DMS53 treated with DMSO at 0.1 percent for 48 hours (cell line): ENCODE data around the gene SH2B3.
A peak's percentile ranks its signal among the peaks of the same experiment; 100 is the strongest.
"Not testable (repeated sequence)": the region's sequence is repeated elsewhere in the genome, so short reads cannot be mapped to it uniquely, and the experiment has no call there.

Experiments used
- DNase-seq: peaks from one replicate; lab custom pipeline; 2025; ENCODE audit not compliant: unreplicated experiment; lab: John Stamatoyannopoulos, UW

The SH2B3 gene

DNA sequence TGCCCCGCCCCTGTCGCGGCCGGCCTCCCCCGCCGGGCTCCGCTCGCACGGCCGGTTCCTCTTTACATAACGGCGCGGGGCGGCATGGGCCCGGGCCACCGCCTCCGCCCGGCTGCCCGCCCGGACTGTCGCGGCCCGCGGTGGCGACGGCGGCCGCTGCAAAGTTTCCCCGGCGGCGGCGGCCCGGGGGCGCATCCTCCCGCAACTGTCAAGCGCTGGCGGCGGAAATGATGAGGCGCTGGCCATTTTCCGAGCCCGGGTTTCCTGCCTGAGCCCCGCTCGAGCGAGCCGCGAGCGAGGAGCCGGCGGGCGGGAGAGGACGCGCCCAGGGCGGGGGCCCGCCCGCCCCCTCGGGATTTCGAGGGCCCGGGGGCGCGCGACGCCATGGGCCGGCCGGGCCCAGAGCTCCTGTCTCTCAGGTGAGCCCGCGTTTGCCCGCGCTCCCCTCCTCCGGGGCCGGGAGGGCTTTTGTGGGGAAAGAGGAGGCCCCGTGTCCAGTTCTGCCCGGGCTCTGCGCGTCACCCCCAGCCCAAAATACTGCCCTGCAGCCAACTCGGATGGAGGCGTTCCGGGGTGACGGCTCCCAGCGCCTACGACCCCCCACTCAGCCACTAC, at the start of gene SH2B3:
TSS of gene SH2B3 (plus strand) at position 65 of the 615 bp plus-strand sequence. CDS start 12,223 bp downstream, outside the sequence.
- peak; percentile 64 for DNase-seq

DNA sequence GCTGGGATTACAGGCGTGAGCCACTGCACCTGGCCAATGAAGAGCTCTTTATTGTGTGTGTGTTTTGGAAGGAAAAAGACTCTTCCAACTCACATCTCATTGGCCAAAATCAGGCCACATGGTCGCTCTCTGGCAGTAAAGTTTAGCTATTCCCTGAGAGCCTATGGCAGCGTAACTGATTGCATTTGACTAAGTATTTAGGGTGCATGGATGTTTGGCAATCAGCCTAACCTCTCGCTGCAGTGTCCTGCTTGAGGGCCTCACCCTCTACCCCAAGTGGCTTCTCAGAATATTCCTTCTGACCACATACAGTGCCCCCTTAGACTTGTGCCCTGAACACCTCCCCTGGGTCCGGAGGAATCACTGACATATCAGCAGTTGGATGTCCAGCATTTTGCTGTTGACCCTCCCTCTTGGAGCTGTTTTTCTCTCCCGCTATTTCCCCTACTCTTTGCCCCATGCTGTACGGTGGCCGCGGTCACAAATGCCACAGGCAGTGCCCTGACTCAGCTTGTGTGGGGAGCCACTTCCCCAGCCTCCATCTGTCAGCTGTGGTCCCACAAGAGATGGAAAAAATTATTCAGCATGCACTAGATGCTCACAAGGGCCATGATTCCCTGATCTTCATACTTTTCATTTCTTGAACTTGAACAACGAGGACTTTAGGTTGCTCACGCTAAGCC, 46.4 kb upstream of the SH2B3 start:
- no peak for DNase-seq

DNA sequence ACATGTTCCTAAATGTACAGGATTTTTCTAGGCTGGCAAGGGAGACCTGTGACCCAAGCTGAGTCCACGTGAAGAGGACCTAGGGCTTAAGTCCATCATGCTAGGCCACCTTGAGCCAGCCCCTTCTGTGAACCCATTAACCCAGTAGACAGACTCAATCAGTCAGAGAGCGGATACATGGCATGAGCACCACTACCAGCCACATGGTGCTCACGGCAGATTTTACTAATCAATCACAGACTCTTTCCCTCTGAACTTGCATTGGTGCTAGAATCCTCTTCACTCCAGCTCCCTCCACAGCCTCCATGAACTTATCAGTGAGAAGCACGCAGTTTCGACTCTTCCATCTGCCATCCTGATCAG, 45.8 kb upstream of the SH2B3 start:
- DNase-seq = no peak

DNA sequence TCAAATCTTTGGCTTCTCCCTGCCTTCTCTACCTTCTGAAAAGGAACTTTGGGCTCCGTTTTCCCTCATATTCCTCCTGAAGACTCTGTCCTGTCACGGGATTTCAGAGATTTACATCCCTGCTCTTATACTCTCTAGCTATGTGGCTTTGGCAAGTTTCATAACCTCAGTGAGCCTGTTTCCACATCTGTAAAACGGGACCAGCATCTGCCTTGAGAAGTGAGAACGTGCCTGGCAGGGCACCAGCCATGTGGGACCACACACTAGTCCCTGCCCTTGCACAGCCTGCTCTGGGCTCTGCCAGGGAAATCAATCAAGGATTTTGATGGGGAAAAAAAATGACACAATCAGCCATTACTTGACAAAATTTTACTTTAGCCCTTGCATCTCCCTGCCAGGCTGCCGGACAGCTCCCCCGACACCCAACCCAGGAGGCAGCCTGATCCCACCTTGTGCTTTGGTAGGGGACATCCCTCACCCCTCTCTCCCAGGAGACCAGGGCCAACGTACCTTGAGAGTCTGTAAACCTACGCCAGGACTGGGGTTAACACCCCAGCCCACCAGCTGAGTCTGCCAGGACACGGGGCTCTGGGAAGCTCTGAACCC, 45.3 kb upstream of the SH2B3 start:
- DNase-seq = no peak

DNA sequence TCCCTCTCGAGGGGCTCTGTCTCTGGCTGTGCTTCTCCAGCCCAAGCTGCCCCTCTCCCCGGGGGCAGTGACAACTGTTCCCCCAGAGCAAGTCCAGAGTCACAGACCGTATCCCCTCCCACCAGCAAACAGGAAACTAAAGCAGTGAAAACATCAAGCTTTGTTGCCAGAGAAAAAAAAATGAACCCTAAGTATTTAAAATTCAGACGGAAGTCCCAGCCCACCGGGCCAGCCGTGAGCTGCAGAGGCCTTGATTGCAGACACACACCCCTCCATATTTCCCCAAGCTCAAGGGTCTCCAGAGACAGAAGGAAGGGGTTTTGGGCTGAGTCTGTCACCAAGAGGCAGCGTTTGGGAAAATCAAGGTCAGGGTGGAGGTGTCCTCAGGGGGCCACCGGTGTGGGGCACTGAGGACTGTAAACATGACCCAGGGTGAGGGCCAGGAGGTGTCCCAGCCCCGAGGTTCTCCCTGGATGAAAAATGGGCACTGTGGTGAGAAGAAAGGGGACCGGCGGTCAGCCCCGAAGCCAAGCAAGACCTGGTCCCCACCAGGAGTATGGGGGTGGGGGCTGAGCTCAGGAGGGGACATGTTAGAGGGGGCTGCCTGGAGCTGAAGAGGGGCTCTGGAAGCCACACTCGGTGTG, 44.5 kb upstream of the SH2B3 start:
- no peak for DNase-seq

DNA sequence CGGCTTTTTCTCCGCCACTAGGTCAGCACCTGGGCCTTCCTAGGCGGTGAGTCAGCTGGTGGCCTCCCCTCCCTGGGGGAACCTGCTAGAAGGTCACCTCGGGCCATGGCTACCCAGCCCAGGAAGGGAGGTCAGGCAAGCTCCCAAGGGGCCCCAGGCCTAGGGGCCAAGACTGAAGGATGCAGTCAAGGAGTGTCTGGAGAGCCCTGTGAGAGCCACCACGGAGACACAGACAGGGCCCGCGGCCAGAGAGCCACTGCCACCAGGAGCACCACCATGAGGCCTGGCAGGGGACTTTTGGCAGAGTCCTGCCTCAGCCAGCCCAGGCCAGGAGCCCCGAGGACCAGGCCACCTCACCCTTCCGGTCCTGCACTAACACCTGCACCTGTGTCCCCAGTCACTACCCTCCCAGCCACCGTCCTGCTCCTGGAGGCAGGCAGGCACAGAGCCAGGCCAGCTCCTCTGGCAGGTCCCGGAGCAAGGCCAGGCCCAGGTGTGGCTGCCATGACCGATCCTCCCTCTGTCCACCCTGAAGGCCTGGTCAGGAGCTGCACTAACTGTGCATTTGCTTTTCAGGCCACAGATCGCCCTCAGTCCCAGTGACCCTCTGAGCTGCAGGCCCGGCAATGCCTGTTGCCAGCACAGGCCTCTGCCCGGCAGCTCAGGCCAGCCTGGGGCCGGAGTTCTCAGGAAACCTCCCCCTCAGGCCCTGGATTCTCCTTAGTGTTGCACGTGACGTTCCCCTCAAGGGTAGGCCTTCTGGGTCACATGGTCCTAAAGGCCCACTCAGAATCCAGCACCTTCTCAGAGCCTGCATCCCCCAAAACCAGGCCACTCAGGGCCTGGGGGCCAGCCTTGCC, 43.8 kb upstream of the SH2B3 start:
- no peak for DNase-seq

DNA sequence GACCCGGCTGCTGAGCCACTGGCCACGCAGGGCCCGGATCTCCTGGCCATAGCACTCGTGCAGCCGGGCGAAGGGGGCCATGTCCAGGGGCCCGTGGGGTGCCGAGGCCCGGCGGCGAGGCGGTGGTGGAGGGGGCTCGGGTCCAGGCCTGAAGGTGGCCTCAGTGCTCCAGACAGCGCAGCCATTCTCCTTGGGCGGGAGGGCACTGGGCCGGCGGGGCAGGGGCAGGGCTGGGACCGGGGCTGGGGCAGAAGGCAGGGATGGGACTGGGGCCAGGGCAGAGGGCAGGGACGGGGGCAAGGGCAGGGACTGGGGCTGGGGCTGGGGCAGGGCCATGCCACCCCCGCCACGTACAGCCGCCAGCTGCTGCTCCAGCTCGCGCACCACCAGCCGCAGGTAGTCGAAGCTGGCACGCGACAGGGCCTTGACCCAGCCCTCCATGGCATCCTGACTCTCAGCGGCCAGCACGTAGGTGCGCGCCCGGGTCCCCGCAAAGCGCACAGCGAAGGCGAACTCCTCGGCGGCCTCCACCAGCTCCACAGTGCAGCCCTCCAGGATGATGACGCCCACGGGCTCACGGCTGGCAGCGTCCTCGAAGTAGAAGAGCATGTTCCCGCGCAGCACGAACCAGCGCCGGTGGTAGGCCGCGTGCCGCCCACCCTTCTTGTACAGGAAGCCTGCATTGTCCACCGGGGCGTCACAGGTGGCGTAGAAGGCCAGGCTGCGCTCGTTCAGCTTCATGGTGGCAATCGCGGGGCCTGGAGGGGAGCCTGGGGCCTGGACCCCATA, 42.8 kb upstream of the SH2B3 start:
- DNase-seq = no peak

DNA sequence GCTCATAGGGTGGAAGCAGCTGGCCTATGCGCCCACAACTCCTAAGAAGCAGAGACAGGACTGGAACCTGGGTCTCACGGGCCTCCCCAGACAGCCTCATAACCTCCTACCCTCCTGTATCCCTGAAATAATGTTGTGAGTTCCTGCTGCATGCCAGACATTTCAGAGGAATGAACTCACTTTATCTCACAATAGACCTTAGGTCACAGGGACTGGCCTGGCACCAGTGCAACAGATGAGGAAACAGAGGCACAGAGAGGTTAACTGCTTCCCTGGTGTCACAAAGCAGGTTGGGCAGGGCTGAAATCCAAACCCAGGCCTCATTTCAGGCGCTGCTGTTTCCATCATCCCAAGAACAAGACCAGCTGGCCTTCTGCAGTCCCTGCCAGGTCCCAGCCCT, 42.1 kb upstream of the SH2B3 start:
- no peak for DNase-seq

DNA sequence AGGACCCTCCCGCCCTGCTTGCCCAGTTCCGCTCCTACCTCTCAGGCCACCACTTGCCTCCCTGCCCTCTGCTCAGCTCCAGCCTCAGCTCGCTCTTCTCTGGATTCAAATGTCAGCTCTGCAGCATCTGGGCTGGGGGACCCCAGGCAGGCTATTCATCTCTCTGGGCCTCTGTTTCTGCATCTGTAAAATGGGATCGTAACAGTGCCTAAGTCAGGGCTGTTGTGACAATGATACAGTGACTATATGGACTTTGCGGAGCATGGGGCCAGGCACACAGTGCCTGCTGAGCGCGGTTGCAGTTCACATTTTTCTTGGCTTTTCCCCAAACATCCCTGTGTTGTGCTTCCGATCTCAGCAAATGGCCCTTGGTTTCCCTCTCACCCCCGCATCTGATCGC, 39.6 kb upstream of the SH2B3 start:
- no peak for DNase-seq

DNA sequence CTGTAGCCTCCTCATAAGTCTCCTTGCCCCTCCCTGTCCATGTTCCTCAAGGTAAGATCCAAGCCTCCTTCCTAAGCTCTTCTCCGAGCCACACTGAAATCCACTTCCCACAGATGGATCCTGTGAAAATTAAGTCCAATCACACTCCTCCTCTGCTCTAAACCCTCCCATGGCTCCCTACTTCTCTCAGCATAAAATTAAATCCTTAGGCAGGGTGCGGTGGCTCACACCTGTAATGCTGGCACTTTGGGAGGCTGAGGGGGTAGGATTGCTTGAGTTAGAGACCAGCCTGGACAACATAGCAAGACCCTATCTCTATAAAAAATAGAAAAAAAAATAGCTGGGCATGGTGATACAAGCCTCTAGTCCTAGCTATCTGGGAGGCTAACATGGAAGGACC, 39.1 kb upstream of the SH2B3 start:
- no peak for DNase-seq

DNA sequence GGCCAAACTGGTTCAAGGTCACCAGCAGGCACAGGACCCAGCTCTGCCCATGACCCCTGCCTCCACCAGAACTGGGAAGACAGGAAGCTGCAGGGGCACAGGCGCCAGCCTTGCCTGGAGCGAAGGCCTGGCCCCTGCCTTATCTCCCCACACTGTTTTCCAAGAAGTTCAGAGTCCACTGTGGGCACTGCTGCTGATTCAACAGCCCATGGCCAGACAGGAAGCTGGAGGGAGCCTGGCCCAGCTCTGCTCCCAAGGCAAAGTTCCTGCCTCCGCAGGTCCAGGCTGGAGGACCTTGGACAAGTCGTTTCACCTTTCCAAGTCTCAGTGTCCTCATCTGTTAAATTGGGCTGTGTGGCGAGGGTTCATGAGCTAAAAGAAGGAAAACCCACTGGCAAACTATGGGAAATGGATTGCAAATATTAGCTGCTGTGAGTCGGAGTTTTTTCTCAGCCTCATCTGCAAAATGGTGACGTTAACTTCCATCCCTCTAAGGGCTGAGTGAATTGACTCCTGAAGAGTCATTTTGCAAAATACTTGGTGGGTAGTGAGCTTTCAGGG, 38.0 kb upstream of the SH2B3 start:
- DNase-seq = no peak

DNA sequence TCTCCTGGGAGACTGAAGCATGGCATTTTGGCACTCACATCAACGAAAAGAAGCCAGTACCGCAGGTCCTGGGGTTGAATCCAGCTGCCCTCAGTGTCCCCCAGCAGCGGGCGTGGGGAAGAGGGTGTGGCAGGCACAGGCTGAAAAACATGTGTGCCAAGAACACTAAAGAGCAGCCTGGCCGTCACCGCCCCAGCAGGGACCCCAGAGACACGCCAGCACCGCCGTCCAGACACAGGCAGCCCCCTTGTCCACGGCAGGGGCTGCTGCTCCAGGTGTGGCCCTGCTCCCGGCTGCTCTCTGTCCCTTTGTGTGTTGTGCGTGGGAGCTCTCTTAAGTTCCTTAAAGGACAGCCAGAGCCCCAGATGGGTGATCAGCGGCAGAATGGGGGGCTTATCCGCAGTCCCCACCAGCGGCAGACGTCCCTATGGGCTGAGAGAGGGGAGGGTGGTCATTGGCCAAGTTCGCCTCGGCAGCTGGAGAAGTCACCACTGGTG, 37.4 kb upstream of the SH2B3 start:
- DNase-seq = no peak

DNA sequence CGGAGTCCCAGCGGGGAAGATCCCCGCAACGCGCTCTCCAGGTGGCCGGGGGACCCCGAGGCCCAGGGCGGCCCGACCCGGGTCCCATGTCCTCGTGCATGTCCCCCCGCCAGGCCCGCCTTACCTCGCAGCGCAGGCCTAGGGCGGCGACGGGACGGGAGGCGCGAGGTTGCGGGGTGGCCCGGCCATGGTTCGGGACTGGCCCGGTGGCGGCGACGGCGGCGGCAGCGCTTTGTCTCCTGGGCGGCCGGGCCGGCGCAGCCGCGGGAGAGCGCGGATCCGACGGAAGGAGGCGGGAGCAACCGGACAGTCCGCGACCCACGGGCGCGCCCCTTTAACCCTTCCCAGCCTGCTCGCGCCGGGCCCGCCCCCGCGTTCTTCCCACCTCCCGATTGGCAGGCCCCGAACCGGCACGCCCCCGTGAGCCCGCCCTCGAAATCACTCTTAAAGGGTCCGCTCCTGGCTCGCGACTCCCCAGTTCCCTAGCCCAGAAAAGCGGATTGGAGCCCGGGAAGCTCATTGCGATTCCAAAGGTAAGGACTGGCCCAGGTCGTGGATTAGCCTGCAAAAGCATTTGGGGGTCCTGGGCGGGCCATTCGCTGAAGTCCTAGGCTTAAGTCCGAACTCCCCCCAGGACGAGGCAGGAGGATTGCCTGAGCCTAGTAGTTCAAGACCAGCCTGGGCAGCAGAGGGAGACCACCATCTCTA, 36.8 kb upstream of the SH2B3 start, which contains the start of gene PHETA1:
TSS of gene PHETA1 (minus strand) at position 308 of the 708 bp plus-strand sequence. CDS start 5,668 bp downstream, outside the sequence.
- peak; percentile 27 for DNase-seq

DNA sequence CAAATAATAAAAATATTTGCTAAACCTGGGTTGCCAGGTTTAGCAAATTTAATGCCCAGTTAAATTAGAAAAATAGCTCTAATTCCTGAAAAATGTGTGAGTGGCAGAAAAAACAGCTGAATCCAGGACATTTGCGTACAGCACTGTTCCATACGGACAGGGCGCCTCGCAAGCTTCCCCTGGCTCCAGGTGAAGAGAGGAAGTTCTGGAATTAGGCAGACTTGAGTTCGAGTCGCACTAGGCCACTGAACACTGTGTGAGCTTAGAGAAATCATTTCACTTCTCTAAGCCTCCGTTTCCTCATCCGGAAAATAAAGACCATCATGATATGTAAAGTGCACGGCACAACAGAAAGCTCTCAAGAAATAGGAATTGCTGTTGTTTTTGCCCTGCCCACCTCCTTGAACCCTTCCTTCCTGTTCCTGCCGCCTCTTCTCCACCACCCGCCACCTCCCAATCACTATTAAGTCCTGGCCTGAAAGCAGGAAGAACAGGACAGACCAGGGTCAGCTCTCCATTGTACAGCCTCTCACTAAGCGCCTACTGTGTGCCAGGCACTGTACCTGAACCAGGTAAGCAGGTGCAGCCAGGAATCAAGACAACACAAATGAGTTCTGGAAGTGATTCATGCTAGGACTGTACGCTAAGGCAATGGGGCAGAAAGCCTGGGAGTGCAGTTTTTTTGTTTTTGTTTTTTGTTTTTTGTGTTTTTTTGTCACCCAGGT, 36.1 kb upstream of the SH2B3 start:
- no peak for DNase-seq

DNA sequence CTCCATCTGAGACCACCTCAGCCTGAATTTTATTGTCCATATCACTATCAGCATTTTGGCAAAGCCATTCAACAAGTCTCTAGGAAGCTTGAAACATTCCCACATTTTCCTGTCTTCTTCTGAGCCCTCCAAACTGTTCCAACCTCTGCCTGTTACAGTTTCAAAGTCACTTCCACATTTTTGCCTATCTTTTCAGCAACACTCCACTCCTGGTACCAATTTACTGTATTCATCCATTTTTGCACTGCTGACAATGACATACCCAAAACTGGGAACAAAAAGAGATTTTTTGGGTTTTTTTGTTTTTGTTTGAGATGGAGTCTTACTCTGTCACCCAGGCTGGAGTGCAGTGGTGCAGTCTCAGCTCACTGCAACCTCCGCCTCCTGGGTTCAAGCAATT, 32.5 kb upstream of the SH2B3 start:
- not testable (repeated sequence) for DNase-seq

DNA sequence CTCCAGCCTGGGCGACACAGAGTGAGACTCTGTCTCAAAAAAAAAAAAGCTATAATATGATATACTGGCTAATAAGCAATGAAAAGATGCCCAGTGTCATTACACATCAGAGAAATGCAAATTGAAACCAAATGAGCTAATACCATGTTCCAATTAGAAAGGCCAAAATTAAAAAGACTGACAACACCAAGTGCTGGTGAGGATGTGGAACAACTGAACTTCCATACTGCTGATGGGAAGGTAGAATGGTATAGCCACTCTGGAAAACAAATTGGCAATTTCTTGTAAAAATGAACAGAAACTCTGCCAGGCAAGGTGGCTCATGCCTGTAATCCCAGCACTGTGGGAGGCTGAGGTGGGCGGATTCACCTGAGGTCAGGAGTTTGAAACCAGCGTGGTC, 28.3 kb upstream of the SH2B3 start:
- DNase-seq = no peak

DNA sequence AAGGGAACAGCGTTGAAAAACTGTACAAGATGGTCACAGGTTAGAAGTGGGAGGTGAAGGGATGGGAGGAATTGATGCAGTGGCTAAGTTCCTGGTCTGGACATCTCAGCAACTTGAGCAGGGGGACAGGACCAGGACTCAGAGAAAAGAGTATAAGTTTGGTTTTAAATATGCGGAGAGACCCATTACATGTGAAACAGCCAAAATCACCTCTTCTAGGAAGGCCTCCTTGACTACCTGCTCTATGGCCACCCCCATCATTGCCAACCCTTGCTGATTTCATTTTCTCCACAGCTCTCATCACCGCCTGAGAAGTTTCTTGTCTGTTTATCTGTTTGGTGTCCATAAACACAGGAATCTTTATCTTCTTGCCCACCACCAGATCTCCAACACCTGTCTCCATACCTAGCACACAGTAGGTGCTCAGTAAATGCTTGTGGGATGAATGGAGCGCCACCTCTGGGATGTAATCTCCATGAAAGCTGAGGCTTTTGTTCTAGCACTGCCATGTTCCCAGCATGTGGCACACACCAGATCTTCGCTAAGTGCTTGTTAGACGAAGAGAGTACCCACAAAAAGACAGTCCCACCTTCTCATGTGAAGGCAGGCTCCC, 25.7 kb upstream of the SH2B3 start:
- no peak for DNase-seq

DNA sequence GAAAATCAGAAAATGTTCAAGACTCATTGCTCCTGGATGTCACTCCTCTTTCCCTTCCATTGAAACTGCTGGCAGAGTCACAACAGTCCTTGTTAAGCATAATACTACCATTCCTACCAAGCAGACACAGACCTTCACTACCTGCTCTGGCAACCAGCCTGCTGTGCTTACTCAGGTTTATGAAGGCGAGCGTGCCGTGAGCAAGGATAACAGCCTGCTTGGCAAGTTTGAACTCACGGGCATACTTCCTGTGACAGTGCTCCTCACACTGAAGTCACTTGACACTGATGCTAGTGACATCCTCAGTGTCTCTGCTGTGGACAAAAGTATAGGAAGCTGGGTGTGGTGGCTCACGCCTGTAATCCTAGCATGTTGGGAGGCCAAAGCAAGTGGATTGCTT, 21.1 kb upstream of the SH2B3 start:
- DNase-seq = no peak
